ENCODE results near the gene PTCD1. TPM values are rescaled to one million over a fixed set of nuclear protein-coding genes. Genes with fewer than 3 reads are reported as not detected.
"Not testable (repeated sequence)": the region's sequence is repeated elsewhere in the genome, so short reads cannot be mapped to it uniquely, and the experiment has no call there.

PTCD1 gene
- total RNA-seq, 1 donor from 2014 or later = 5.3 TPM

DNA sequence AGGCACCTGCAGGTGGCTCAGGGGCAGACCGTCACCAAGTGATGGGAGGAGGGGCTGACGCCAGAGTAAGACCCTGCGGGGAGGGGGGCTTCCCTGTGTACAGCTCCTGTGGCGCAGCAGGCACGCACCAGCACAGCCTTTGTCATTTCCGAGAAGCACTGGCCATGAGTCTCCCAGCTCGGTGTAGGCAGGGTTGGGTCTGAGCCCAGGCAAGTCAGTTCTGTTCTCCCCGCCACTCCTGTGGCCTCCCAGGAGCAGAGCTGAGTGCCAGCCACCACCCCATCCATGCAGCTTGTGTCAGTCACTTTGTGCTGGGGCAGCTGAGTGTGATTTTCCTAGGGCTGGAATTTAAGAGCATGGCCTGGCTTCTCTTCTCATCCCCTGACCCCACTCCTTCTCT is 13.3 kb upstream of the PTCD1 start:
- no peak for DNase-seq (ENCODE audit: low read depth, low spot score)

DNA sequence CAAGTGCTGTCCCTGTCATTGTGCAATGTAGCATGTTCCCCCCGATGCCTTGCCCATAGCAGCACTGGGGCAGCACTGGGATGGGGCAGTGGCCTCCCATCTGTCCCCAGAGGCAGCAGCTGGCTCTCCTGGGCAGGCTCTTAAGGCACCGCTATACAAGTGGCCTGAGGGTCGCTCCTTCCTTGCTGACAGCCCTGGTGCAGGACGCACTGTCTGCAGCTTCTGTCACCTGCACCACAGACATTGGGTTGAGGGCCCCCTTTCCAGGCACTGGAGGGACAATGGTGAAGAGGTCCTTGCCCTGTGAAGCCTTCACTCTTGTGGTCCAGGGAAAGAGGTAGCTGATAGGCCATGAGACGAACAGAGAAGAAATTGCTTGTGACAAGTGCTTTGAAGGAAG is 10.7 kb upstream of the PTCD1 start:
- DNase-seq (ENCODE audit: low read depth, low spot score) = no peak

DNA sequence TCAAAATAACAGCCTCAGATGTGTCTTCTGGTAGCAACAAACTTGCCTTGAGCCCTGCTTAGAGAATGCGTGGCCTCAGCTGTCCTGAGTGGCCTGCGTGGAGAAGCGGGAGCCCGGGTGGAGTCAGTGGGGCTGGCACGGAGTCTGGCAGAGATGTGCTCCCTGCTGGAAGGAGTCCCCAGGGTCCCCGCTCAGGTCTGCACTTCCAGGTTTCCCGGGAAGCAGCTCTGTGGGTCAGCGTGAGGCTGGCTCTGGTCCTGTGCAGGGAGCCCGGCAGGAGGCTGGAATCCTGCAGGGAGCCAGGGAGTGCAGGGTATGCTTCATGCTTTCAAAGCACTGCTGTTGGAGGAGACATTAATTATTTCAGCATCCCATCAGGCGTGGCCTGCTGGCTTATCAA is 10.3 kb upstream of the PTCD1 start:
- DNase-seq (ENCODE audit: low read depth, low spot score) = no peak

DNA sequence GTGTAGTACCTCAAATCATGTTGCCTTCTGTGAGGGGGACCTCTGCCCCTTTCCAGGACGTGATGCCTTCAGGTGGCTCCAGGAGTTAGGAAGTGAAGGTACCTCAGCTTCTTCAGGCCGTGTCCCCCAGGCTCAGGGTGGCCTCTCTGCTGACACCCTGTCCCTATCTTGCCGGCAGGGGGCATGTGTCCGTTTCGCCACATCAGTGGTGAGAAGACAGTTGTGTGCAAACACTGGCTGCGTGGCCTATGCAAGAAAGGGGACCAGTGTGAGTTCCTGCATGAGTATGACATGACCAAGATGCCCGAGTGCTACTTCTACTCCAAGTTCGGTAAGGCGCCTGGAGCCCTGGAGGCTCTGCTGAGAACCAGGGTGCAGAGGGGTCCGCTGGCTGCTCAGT is 9.3 kb upstream of the PTCD1 start:
- DNase-seq (ENCODE audit: low read depth, low spot score) = no peak

DNA sequence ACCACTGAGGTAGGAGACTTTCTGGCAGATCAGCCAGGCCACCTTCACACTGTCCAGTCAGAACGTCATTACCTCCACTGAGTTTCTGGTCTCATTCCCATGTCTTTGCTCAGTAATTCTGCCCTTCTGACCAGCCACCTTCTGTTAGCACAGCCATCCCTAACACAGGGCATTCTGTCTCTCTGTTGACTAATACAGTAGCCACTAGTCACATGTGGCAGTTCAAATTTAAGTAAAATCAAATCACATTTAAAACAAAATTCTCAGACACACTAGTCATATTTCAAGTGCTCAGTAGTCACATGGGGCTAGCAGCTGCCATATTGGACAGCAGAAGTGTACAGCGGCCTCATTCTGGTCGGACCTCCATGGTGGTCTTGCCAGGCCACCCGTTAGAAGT is 7.5 kb upstream of the PTCD1 start:
- DNase-seq (ENCODE audit: low read depth, low spot score) = no peak

DNA sequence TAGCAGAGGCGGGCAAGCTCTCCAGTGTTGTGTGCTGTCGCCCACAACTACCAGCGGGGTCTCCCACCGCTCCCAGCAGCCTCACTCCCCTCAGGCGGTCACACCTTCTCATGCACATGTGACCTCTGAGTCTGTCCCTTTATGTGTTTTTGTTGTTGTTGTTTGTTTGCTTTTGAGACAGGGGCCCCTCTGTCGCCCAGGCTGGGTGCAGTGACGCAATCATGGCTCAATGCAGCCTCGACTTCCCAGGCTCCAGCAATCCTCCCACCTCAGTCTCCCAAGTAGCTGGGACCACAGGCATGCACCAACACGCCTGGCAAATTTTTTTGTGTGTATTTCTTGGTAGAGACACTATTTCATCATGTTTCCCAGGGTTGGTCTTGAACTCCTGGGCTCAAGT is 1.6 kb upstream of the PTCD1 start:
- no peak for DNase-seq (ENCODE audit: low read depth, low spot score)

DNA sequence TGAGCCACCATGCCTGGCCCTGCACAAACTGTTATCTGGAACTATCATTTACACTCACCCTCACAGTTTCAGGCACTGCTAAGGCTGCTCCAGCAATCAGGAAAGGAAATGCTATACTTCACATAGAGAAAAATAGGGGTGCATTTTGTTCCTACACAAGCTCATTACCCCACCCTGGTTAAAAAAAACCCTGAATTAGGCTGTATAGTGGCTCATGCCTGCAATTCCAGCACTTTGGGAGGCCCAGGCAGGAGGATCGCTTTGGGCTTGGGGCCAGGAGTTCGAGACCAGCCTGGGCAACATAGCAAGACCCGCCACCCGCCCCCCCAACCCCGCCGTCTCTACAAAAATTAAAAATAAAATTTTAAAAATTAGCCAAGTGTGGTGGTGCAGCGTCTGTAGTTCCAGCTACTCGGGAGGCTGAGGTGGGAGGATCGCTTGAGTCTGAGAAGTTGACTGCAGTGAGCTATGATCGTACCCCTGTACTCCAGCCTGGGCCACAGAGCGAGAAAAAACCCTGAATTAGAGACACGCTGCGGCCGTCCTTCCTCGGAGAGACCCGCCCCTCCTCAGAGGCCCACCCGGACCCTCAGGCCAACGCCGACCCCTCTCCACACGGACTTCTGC is 539 bp downstream of the PTCD1 start:
- no peak for DNase-seq (ENCODE audit: low read depth, low spot score)

DNA sequence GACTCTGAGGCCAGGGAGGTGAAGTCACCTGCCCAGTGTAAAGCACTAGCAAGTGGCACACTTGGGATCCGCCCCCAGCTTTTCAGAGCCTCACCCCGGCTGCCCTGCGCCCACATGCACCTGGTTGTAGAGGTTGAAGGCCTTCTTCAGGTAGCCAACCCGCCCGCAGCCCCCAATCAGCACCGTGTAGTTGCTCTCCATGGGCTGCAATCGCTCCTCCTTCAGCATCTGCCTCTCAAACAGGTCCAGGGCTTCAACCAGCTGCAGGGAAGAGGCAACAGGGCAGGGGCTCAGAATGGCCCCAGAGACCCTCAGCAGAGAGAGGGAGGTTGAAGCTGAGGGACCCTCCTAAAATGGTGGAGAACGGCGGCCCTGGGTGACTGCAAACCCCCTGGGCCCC is 5.4 kb downstream of the PTCD1 start:
- DNase-seq (ENCODE audit: low read depth, low spot score) = no peak

DNA sequence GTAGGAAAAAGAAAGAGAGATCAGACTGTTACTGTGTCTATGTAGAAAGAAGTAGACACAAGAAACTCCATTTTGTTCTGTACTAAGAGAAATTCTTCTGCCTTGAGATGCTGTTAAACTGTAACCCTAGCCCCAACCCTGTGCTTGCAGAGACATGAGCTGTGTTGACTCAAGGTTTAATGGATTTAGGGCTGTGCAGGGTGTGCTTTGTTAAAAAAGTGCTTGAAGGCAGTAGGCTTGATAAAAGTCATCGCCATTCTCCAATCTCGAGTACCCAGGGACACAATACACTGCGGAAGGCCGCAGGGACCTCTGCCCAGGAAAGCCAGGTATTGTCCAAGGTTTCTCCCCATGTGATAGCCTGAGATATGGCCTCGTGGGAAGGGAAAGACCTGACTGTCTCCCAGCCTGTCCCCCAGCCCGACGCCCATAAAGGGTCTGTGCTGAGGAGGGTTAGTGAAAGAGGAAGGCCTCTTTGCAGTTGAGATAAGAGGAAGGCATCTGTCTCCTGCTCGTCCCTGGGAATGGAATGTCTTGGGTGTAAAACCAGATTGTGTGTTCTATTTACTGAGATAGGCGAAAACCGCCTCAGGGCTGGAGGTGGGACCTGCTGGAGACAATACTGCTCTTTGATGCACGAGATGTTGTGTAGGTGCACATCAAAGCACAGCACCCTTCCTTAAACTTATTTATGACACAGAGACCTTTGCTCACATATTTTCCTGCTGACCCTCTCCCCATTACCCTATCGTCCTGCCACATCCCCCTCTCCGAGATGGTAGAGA is 6.7 kb downstream of the PTCD1 start:
- DNase-seq (ENCODE audit: low read depth, low spot score) = not testable (repeated sequence)

DNA sequence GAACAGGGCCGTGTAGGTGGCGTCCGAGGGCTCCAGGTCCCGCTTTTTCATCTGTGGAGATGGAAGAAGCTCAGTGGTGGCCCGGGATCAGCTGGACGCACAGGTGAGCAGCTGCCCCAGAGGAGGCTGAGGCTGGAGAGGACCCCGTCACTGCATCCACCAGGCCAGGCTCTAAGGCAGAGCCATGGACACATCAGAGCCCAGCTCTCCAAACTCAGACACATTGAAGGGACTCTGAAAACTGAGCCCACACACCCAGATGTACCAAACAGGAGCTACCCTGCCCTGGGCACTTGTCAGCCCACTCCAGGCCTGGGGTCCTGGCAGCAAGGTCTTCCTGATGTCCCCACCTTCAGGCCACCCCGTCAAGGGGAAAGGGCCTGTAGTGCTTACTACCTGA is 8.8 kb downstream of the PTCD1 start:
- DNase-seq (ENCODE audit: low read depth, low spot score) = no peak

DNA sequence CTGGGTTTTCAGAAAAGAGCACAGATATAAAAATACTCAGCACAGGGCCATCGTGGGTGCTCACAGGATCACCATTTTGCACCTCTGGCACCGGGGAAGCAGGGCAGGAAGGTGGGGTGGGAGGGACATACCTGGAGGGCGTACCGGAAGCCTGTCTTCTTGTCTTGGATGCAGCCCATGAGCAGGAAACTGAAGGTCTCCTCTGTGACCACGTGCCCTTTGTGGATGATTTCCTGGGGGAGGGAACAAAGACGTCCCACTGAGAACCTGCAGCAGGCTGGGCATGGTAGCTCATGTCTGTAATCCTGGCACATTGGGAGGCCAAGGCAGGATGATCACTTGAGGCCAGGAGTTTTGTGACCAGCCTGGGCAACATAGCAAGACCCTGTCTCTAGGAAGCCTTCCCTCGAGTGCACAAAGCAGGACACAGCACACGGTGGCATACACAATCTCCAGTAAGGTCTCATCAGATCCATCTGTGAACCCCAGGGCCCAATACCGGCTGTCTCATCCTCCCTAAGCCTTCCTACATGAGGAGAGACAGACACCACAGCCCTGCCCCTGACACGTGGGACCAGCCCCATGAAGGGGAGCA is 9.5 kb downstream of the PTCD1 start:
- DNase-seq (ENCODE audit: low read depth, low spot score) = no peak

DNA sequence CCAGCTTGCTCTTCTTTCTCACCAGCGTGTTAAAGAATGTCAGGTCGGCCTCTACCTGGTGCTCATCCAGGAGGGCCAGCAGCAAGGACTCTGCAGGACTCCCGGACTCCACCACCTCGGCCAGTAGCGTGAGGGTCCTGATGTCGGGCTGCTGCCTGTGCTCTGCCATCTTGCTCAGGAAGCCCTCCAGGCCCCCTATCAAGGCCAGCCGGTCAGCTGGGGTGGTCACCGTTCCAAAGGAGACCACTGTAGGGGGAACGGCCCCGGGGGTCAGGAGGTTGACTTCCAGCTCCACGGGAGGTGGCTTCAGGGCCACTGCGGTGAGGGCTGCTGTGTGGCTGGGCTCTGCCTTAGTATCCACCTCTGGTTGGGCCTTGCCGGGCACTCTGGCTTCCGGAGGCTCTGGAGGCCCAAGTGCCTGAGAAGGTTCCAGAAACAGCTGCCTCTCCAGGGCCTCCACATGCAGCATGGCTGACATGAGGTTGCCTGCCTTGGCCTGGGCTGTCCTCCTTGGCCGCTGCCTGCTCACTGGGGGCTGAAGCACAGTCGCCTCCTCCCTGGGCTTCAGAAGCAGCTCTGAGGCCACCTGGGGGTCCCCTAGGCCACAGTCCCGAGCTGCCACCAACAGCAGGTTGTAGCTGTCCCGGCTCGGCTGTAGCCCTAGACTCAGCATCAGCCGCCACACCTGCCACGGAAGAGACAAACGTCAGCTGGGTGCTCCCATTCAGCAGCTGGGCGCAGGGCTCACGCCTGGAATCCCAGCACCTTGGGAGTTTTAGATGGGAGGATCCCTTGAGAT is 13.5 kb downstream of the PTCD1 start:
- DNase-seq (ENCODE audit: low read depth, low spot score) = no peak

DNA sequence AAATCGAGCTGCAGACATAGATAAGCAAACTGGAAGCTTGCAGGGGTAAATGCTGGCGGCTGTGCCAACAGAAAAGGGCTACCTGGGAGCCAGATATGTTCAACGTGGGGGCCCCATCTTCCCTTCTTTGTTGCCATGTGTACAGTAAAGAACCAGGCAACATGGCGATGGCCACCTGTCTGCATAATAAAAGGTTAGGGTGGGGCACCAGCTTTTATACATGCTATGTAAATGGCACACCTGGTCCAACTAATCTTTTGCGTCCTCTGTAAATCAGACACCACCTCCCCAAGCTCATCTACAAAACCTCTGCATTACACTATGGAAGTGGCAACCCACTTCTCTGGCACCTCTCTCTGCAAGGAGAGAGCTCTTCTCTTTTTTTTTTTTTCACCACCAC is 16.0 kb downstream of the PTCD1 start:
- DNase-seq (ENCODE audit: low read depth, low spot score) = no peak

DNA sequence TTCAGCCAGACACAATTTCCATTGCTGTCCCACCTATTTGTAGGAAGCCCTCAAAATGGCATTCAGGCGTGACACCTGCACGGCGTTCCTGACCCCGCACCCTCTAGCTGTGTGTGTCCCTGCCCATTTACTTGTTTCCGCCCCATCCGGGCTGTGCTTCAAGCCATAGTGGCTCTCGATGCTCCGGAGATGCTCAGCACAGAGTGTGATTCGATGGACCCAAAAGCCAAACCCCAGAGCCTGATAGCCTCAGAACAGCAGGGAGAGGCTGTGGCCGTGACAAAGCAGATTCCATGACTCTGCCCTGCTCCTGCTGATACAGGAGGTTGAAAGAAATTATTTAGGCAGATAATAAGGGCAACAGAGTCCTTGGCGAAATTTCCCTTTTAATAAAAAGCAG is 16.4 kb downstream of the PTCD1 start:
- no peak for DNase-seq (ENCODE audit: low read depth, low spot score)

DNA sequence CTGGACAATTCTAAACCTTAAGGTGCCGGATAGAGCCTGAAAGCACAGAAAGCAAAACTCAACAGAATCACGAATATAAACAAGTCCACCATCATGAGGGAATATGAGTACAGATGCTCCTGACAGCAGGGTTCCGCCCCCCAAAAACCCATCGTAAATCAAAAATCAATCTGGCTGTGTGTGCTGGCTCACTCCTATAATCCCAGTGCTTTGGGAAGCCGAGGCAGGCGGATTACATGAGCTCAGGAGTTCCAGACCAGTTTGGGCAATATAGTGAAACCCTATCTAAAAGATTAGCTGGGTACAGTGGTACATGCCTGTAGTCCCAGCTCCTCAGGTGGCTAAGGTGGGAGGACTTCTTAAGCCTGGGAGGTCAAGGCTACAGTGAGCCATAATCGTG is 17.6 kb downstream of the PTCD1 start:
- no peak for DNase-seq (ENCODE audit: low read depth, low spot score)

DNA sequence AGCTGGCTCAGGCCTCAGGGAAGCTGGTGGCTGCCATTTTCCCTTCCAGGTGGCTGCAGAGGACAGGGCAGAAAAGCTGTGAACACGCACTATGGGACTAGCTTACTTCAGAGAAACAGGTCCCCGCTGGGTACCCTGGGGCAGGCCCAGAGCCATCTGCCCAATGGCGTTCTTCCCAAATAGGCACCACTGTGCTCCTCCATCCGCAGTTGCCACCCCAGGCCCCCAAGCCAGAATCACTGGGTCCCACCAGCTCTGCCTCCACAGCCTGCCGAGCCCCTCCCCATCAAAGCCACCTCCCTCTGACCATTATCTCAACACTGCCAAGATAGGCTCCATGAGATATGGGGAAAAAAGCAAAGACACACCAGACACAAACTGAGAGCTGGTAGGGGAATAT is 18.4 kb downstream of the PTCD1 start:
- DNase-seq (ENCODE audit: low read depth, low spot score) = no peak

DNA sequence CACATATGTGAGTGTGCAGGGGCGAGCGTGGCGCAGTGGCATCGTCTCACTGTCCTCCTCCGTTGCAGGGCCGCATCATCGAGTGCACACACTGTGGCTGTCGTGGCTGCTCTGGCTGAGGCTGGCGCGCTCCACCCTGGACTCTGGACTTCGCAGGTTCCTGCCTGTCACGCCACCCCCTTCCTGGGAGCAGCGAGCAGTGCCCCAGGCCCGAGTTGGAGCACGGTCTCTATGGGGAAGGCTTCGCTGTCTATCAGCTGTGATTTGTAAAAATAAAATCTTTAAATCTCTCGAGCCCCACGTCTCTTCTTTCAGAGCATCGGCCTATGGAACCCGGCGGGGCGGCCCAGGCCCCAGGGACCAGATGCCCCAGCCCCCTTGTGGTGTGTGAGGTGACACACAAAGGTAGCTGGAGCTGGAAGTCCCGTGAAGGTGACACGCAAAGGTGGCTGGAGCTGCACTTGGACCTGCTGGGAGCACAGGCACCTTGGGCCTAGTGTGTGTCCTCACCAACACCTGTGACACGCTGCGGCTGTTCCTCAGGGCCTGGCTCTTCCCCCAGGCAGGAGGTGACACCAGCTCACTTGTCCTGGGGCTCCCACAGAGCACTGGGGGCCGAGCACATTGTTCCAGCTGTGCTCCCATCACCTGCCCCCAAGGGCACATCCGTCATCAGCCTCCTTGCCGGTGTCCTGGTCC is 19.1 kb downstream of the PTCD1 start:
- DNase-seq (ENCODE audit: low read depth, low spot score) = no peak

DNA sequence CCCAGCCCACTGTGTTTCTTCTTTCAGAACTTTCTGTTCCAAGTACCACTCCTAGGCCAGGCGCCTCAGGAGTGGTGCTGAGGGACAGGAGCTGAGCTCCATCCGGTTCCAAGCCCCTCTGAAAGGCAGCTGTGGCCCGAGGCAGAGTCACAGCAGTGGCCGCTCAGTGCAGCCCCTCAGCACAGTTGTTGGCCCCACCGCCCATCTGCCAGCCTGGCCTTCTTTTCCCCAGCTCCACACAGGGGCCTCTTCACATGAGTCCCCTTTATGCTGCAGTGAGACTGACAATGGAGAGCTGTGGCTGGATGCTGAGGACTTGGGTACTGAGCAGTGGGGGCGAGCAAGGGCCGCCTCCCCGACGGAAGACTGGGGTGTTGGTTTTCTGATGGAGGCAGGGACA is 20.3 kb downstream of the PTCD1 start:
- DNase-seq (ENCODE audit: low read depth, low spot score) = no peak

DNA sequence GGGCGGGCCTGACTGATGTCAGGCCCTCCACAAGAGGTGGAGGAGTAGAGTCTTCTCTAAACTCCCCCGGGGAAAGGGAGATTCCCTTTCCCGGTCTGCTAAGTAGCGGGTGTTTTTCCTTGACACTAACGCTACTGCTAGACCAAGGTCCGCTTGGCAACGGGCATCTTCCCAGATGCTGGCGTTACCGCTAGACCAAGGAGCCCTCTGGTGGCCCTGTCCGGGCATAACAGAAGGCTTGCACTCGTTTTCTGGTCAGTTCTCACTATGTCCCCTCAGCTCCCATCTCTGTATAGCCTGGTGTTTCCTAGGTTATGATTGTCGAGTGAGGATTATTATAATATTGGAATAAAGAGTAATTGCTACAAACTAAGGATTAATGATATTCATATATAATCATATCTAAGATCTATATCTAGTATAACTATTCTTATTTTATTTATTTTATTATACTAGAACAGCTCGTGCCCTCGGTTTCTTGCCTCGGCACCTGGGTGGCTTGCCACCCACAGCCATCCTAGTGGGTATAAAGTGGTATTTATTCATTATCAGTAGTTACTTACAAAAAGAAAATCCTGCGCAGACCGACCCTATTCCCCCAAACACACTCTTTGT is 23.0 kb downstream of the PTCD1 start:
- not testable (repeated sequence) for DNase-seq (ENCODE audit: low read depth, low spot score)

DNA sequence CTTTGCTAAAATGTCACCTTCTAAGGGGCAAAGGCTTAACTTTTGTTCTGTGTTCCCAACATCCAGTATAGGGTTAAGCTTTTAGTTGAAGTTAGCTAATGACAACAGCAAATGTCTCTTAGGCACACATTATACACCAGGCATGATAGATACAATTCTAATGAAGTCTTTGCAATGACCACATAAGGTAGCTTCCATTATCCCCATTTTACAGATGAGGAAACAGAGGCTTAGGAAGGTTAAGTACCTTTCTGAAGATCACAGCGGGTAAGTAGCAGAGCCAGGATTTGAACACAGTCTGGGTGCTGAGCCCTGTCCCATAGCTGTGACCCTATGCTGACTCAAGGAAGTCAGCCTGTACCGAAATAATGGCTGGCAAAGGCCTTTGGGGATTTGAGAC is 28.0 kb downstream of the PTCD1 start:
- DNase-seq (ENCODE audit: low read depth, low spot score) = no peak

DNA sequence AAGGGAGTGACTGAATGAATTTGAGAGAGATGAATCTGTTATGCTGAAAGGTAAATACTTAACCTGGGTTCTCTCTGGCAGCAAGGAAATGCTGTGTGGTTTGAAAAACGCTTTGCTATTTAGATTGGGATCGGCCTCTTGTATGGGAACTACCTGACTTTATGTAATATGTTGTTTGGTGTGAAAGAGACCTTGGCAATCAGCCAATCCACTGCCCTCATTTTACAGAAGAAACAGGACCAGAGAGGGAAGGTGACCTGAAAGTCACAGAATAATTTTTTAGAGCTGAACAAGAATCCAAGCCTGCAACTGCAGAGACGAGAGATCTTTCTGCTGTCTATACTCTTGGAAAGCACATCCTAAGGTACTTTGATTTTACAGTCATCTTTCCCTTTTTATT is 28.8 kb downstream of the PTCD1 start:
- DNase-seq (ENCODE audit: low read depth, low spot score) = no peak

All from pulmonary artery endothelial cell (primary cell).